Stimulated activated CD4-positive, alpha-beta T cell treated with anti-CD3 and anti-CD28 coated beads, TNF-alpha, amount 100 ng/mL, for 1 hour (primary cell): Measurements from ENCODE around the gene TYMP.
A peak's percentile ranks its signal among the peaks of the same experiment; 100 is the strongest.
"Not testable (repeated sequence)": the region's sequence is repeated elsewhere in the genome, so short reads cannot be mapped to it uniquely, and the experiment has no call there.

Source experiments
- DNase-seq, 3 donors: peaks; one replicate each; pipeline ENCODE4 v3.0.0-alpha.2; 2020; ENCODE audit warnings: low read depth in 3 of 3, low spot score in 1 of 3

Gene TYMP

DNA sequence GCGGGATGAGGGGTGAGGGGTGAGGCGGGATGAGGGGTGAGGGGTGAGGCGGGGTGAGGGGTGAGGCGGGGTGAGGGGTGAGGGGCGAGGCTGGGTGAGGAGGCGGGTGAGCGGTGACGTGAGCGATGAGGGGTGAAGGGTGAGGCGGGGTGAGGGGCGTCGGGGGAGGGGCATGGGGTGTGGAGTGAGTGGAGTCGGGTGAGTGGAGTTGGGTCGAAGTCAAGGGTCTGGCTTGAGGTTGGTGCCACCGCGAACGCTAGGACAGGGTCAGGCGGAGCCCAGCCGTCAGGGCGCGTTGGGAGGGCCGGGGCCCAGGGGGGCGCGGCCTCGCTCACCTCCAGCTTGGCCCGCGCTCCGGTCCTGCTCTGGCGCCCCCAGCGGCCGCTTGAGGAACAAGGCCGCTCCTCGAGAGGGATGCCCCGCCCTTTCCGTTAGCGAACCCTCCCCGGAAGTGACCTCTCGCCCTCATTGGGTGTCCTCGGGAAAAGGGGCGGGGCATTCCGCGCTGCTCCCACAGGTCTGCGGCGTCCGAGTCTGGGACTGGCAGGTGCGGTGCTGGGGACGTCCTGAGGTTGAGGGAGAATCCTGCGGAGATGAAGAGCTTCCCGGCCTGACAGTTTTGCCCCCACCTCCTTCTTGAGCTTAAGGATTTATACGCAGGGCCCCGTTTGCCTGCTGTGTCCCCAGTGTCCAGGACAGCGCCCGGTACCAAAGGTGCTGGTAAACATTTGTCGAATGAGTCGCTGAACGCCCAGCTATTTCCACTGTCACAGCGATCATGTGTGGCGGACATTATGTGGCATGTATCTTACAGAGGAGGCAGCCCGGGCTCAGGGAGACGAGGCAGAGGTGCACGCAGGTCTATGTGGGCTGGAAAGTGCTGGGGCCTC, 33.0 kb upstream of the TYMP start, which contains the start of gene SYCE3:
SYCE3 (minus strand) TSS at position 397 of the 890 bp plus-strand sequence. CDS start 6,514 bp downstream, outside the sequence.
- peak; percentile 93 to 97 (median 94) for DNase-seq

DNA sequence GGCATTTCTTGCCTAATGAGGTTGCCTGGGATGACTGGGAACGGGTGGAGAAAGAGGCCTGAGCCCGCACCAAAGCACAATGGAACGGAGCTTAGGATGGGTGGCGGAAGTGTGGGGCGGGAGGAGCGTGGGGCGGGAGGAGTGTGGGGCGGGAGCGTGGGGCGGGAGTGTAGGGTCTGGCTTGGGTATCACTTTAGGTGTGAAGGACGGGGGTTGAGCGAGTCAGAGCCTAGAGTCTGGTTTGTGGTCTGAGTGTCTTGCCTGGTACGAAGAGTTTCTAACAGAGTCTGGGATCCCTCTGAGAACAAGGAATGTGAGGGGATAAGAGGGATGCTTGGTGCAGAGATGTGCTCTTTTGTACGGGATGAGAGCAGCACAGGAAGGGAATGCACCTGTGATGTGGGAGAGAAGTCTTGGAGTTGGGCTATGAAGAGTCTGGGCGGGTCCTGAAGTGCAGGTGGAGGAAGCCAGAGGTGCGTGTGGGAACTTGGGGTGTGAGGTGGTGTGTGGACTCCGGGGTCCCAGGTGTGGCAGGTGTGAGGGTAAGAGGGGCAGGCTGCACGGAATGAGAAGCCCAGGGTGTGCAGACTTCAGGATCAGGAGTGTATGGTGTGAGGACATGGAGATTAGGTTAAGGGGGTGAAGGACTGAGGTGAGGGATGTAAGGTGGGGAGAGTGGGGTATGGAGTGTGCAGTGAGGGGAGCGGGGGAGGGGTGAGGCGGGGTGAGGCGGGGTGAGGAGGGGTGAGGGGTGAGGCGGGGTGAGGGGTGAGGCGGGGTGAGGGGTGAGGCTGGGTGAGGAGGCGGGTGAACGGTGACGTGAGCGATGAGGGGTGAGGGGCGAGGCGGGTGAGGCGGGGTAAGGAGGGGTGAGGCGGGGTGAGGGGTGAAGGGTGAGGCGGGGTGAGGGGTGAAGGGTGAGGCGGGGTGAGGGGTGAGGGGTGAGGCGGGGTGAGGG, 31.9 kb upstream of the TYMP start:
- no peak for DNase-seq

DNA sequence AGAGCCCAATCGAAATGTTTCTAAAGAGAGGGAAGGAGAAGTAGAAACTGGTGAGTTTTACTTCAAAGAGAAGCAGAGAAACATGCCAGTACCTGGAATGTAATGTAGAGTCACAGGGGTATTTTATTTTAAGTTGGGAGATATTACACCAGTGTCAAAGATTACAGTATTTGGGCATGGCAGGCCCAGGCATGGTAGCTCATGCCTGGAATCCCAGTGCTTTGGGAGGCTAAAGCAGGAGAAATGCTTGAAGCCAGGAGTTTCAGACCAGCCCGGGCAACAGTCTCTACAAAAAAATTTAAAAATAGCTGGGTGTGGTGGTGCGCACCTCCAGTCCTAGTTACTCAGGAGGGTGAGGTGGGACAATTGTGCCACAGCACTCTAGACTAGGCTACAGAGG, 30.2 kb upstream of the TYMP start:
- DNase-seq = no peak

GRCh38 chr22:50556703-50557102, 26.9 kb upstream of the TYMP start:
- no peak for DNase-seq

- DNase-seq = no peak
Observed at GRCh38 chr22:50553310-50553709, 23.5 kb upstream of the TYMP start.

DNA sequence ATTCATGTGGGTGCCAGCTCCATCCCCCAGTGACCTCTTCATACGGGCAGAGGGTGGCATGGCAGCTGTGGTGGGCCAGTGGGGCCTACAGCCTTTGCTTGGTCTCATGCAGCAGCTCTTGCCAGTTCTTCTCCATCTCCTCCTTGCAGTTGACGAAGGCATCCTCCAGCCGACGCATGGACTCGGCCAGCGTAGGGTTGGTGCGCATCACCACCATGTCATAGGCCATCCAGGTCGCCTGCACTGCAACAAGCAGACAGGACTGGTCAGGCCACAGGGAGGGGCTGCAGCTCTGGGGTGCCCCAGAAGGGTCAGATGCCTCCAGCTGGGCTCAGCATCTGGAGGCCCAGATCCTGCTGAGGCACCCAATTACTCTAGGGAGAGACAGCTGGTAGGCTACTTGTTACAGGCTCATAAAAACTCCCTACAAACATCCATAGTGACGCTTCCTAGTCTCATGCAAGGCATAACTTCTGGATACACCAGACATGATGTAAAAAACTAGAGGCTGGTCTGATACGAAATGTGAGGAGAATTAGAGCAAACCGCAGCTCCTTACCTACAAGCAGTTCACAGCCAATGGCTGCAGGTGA, 21.4 kb upstream of the TYMP start:
- no peak for DNase-seq

DNA sequence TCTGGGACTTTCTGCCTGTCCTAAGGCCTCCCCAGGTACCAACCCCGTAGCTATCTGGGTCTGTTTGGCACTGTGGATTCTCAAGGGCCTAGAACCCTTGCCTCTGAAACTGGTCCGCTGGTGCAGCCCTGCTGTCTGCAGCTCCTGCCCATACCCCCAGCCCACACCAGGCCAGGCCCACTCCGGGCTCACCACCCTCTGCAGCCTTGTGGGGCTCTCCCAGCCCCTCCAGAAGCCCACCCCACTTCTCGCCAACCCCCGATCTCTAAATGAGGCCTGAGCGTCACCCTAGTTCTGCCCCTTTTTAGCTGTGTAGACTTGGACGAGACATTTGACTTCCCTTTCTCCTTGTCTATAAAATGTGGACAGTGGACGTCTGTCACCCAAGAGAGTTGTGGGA, 20.6 kb upstream of the TYMP start:
- no peak for DNase-seq

GRCh38 chr22:50548921-50549790, 19.3 kb upstream of the TYMP start:
- DNase-seq = no peak

GRCh38 chr22:50548040-50548920, 18.5 kb upstream of the TYMP start:
- no peak for DNase-seq

DNA sequence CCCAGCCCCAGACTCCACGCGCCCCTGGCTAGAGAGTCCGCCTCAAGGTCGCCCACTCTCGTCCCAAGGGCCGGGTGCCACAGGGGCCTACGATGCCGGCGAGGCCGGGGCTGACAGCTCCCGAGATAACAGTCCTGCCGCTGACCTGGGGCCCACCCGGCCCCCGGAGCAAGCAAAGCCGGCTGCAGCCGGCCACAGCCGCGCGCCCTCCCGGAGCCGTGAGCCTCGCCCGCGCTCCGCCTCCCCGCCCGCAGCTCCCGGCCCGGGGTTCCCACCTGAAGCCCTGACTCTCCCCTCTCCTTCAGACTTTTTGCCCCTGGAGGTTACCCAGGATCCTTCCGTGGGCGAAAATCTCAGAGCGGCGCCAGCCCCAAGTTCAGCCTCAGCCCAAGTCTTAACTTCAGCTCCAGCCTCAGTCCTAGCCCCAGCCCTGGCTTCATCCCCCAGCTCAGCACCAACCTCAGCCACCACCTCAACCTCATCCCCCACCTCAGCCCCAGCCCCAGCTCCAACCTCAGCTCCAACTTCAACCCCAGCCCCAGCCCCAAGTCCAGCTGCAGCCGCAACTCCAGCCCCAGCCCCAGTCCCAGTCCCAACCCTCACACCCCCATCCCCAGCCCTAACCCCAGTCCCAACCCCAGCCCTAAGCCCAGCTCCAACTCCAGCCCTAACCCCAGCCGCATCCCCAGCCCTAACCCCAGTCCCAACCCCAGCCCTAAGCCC, 17.6 kb upstream of the TYMP start:
- DNase-seq = no peak

DNA sequence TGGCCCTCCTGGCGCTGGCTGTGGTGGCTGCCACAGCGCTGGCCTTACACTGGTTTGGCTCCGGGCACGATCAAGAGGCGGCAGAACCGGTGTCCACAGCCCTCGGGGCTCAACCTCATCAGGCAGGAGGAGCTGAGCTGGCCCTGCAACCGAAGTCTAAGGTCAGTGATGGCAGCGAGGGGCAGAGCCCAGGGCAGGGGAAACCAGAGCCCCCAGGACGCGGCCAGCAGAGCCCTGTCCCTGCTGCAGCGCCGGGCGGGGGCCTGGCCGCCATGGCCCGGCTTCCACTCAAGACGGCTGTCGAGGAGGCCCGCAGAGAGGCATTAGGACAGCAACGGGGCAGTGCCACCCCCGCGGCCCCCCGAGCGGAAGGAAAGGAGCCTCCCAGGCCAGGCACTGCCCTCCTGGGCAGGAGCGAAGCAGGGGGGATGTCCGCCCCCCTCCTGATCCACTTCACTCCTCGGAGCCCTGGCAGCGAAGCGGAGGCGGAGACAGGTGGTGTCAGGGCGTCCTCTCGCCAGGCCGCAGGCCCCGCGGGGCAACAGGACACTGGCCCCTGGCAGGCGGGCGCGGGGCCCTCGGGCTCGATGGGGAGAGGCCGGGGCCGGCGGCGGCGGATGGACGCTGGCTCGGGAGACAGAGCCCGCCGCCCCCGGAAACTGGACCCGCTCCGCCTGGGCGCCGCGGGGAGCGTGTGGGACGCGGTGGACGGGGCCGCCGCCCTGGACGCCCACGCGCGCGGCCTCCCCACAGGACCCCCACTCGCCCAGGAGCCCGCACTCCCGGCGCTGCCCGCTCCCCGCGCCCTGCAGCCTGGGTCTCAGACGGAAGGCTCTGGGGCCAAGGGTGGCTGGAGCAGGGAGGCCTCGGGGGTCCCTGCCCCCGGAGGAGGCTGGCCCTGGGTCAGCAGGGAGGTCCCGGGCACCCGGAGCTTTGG, 16.8 kb upstream of the TYMP start:
- no peak for DNase-seq

GRCh38 chr22:50545522-50546325, 15.9 kb upstream of the TYMP start, which contains the start of gene KLHDC7B:
KLHDC7B (plus strand) TSS chr22:50545899; CDS start chr22:50546244, 345 bp downstream.
- no peak for DNase-seq

GRCh38 chr22:50544746-50545253, 15.0 kb upstream of the TYMP start:
- no peak for DNase-seq

DNA sequence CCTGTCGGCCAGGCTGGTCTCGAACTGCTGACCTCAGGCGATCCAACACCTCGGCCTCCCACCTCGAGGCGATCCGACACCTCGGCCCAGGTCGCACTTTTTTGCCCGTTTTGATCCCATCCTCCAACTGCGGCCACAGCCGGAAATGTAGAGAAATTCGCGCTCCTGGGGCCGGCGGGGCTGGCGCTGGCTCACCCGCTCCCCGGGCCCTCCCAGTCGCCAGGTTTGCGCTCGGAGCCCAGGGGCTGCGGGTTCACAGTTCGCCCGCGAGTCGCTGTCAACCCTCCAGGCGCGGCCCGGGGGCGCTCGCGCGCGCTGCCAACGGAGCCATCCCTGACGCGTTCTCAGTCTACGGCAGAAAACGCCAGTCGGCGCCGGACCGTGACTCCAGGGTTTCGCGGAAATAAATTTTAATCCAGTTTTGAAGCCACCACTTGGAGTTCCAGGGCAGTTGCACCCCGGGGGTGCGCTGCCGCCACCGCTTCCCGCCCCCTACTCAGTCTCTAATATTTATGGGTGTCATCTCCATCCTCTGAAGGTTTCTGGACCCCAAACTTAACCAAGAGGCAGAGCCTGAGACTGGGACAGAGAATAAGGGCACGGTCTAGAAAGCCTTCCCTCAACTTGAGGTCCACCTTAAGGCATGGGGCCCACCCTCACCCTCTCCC, 14.4 kb upstream of the TYMP start:
- DNase-seq = peak in 2 of 3 donors; percentile 65 to 73

DNA sequence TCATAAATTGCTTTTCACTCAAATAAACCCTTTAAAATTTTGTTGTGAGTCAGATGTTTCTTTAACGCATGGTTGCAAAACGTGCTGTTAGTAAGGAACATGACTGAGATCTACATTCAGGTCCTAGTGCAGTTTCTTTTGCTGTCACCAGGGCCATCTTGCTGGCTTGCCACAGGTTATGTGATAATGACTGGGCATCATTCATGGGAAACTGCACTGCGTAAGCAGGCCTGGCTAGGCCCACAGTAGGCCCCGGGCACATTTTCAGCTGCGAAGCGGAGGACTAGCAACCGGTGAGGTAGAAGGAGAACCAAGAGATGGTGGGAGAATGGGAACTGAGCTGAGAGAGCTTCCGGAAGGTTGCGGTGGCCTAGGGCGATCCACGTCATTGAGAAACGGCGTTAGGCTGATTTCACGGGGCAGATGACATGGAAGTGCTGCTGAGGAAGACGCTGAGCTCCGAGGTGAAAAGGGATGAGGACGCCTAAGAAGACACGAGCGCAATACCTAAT, 12.7 kb upstream of the TYMP start:
- no peak for DNase-seq

GRCh38 chr22:50541667-50542026, 11.8 kb upstream of the TYMP start:
- DNase-seq = not testable (repeated sequence)
